Neural progenitor cell (in vitro differentiated cells): Measurements from ENCODE around the gene NFE2L2. TPM values are rescaled to one million over a fixed set of nuclear protein-coding genes. Genes with fewer than 3 reads are reported as not detected.

ENCODE experiments used
- DNase-seq: peaks from one replicate; pipeline ENCODE4 v3.0.0-alpha.2; 2016; ENCODE audit warnings: low spot score
- H2AFZ ChIP-seq: fragments of 200-600 bp; sonication (generic); replicated peaks from 2 replicates; pipeline ENCODE4 v1.6.1; 2016; ENCODE audit warnings: antibody characterized with exemption
- H3F3A ChIP-seq: fragments of 200-600 bp; sonication (generic); 2 replicates; pipeline ENCODE4 v1.6.1; 2016; ENCODE audit warnings: antibody characterized with exemption, low read depth
- H3K27ac ChIP-seq: fragments of 200-600 bp; sonication (generic); 2 replicates; pipeline ENCODE4 v1.5.1; 2016; ENCODE audit warnings: mild to moderate bottlenecking
- H3K27me3 ChIP-seq: fragments of 200-600 bp; sonication (generic); 2 replicates; pipeline ENCODE4 v1.6.1; 2016; ENCODE audit warnings: mild to moderate bottlenecking, moderate library complexity
- H3K36me3 ChIP-seq: fragments of 200-600 bp; sonication (generic); 2 replicates; pipeline ENCODE4 v1.5.1; 2016
- H3K4me1 ChIP-seq: fragments of 200-600 bp; sonication (generic); 2 replicates; pipeline ENCODE4 v1.6.1; 2016; ENCODE audit warnings: mixed run types
- H3K4me2 ChIP-seq: fragments of 200-600 bp; sonication (generic); 2 replicates; pipeline ENCODE4 v1.6.1; 2016
- H3K4me3 ChIP-seq: fragments of 200-600 bp; sonication (generic); 2 replicates; pipeline ENCODE4 v1.5.1; 2016
- H3K79me2 ChIP-seq: fragments of 200-600 bp; sonication (generic); 2 replicates; pipeline ENCODE4 v1.6.1; 2016; ENCODE audit warnings: low read depth
- H3K9ac ChIP-seq: fragments of 200-600 bp; sonication (generic); 2 replicates; pipeline ENCODE4 v1.6.1; 2016
- H3K9me3 ChIP-seq: fragments of 200-600 bp; sonication (generic); 2 replicates; pipeline ENCODE4 v1.5.1; 2016; ENCODE audit warnings: low read depth
- H4K20me1 ChIP-seq: fragments of 200-600 bp; sonication (generic); 2 replicates; pipeline ENCODE4 v1.6.1; 2016; ENCODE audit warnings: low read depth
- H3K27ac Mint-ChIP-seq: 3 replicates; pipeline ENCODE4 v1.8.0; 2021; ENCODE audit warnings: mixed read lengths
- H3K27me3 Mint-ChIP-seq: 2 replicates; pipeline ENCODE4 v1.8.0; 2022; ENCODE audit warnings: low read depth, mild to moderate bottlenecking, inconsistent platforms, moderate library complexity, mixed read lengths; ENCODE audit not compliant: insufficient read depth
- H3K36me3 Mint-ChIP-seq: 3 replicates; pipeline ENCODE4 v1.8.0; 2021; ENCODE audit warnings: mixed read lengths
- H3K4me1 Mint-ChIP-seq: 3 replicates; pipeline ENCODE4 v1.8.0; 2021; ENCODE audit warnings: mixed read lengths
- H3K4me3 Mint-ChIP-seq: 3 replicates; pipeline ENCODE4 v1.8.0; 2021; ENCODE audit warnings: mild to moderate bottlenecking, moderate library complexity, mixed read lengths
- H3K9me3 Mint-ChIP-seq: 3 replicates; pipeline ENCODE4 v1.8.0; 2020; ENCODE audit warnings: mixed read lengths
- CTCF ChIP-seq: fragments of 200-600 bp; sonication (generic); IDR thresholded peaks from 2 replicates; pipeline ENCODE4 v1.5.1; 2017; ENCODE audit warnings: antibody characterized with exemption, mild to moderate bottlenecking
- EZH2 ChIP-seq: fragments of 200-600 bp; sonication (generic); IDR thresholded peaks from 2 replicates; pipeline ENCODE4 v1.6.1; 2017; ENCODE audit warnings: antibody characterized with exemption, mild to moderate bottlenecking, moderate library complexity
- EZH2phosphoT487 ChIP-seq: fragments of 200-600 bp; sonication (generic); IDR thresholded peaks from 2 replicates; pipeline ENCODE4 v1.6.1; 2017; ENCODE audit warnings: antibody characterized with exemption
- total RNA-seq: library from RNA; depleted of rRNA; stranded (reverse); fragments of >200 nt; gene quantifications from 2 replicates; pipeline ENCODE4 v1.2.3, GENCODE V29; 2015; ENCODE audit warnings: low replicate concordance

NFE2L2 gene
- total RNA-seq, 1 donor from 2014 or later, result 17.7 TPM

GRCh38 chr2:177262958-177263450, 1.5 kb downstream of the NFE2L2 start:
- peaks cover 32% of the 10 kb centered on the region for H3F3A ChIP-seq
- peak overlapping the region; percentile 94 for H3K27ac Mint-ChIP-seq
- peak overlapping the region; percentile 92 for H3K4me2 ChIP-seq
- H3K4me1 ChIP-seq, result peaks cover 28% of the 10 kb centered on the region
- peaks cover 3% of the 10 kb centered on the region for H3K9me3 ChIP-seq
- no peaks in the 10 kb centered on the region for H3K27me3 ChIP-seq
- H4K20me1 ChIP-seq, result peaks cover 8% of the 10 kb centered on the region
- H3K9ac ChIP-seq, result no peak overlapping the region
- H3K4me1 Mint-ChIP-seq, result peaks cover 34% of the 10 kb centered on the region
- TF ChIP-seq EZH2 (no peak), EZH2phosphoT487 (no peak), CTCF (no peak)
- H3K36me3 Mint-ChIP-seq, result peaks cover 12% of the 10 kb centered on the region
- peak overlapping the region; percentile 77 for H2AFZ ChIP-seq
- peak overlapping the region; percentile 94 for H3K4me3 Mint-ChIP-seq
- H3K9me3 Mint-ChIP-seq, result peaks cover 9% of the 10 kb centered on the region
- peaks cover 54% of the 10 kb centered on the region for H3K79me2 ChIP-seq
- H3K27ac ChIP-seq, result no peak overlapping the region
- no peaks in the 10 kb centered on the region for H3K36me3 ChIP-seq
- H3K27me3 Mint-ChIP-seq, result peaks cover 3% of the 10 kb centered on the region
- peak overlapping the region; percentile 97 for H3K4me3 ChIP-seq
- no peak for DNase-seq

- Mint-ChIP-seq H3K4me3 (peak overlapping the region; percentile 94), H3K36me3 (peaks cover 15% of the 10 kb centered on the region), H3K27ac (peak overlapping the region; percentile 1), H3K4me1 (peaks cover 34% of the 10 kb centered on the region), H3K27me3 (peaks cover 3% of the 10 kb centered on the region), H3K9me3 (peaks cover 17% of the 10 kb centered on the region)
- Histone ChIP-seq H3K9me3 (peaks cover 6% of the 10 kb centered on the region), H3K36me3 (no peaks in the 10 kb centered on the region), H3K4me3 (peak overlapping the region; percentile 97), H3K4me1 (peaks cover 28% of the 10 kb centered on the region), H3K27ac (no peak overlapping the region), H2AFZ (no peak overlapping the region), H3K27me3 (no peaks in the 10 kb centered on the region), H4K20me1 (peaks cover 8% of the 10 kb centered on the region), H3K79me2 (peaks cover 63% of the 10 kb centered on the region), H3F3A (peaks cover 32% of the 10 kb centered on the region), H3K9ac (no peak overlapping the region), H3K4me2 (peak overlapping the region; percentile 92)
- no peak for DNase-seq
- TF ChIP-seq EZH2 (no peak), CTCF (no peak)
Measured at GRCh38 chr2:177262092-177262491, 2.4 kb downstream of the NFE2L2 start.

GRCh38 chr2:177261116-177262060, 3.1 kb downstream of the NFE2L2 start:
- peaks cover 31% of the 10 kb centered on the region for H3K4me1 Mint-ChIP-seq
- Histone ChIP-seq H3K4me1 (peaks cover 25% of the 10 kb centered on the region), H3K9me3 (peaks cover 6% of the 10 kb centered on the region), H3K79me2 (peaks cover 70% of the 10 kb centered on the region), H3K4me2 (peak overlapping the region; percentile 92), H3K27me3 (no peaks in the 10 kb centered on the region), H3K27ac (no peak overlapping the region), H2AFZ (no peak overlapping the region), H3K36me3 (no peaks in the 10 kb centered on the region), H3K4me3 (no peak overlapping the region), H4K20me1 (peaks cover 8% of the 10 kb centered on the region), H3K9ac (no peak overlapping the region), H3F3A (peaks cover 31% of the 10 kb centered on the region)
- H3K4me3 Mint-ChIP-seq, result peak overlapping the region; percentile 94
- H3K9me3 Mint-ChIP-seq, result peaks cover 17% of the 10 kb centered on the region
- TF ChIP-seq CTCF (no peak), EZH2 (no peak), EZH2phosphoT487 (no peak)
- peak overlapping the region; percentile 1 for H3K27ac Mint-ChIP-seq
- peaks cover 19% of the 10 kb centered on the region for H3K36me3 Mint-ChIP-seq
- H3K27me3 Mint-ChIP-seq, result peaks cover 3% of the 10 kb centered on the region
- DNase-seq, result no peak
